RWPE1 (cell line): ENCODE measurements around the gene INPP5J.
A peak's percentile ranks its signal among the peaks of the same experiment; 100 is the strongest.
"Not testable (repeated sequence)": the region's sequence is repeated elsewhere in the genome, so short reads cannot be mapped to it uniquely, and the experiment has no call there.

ENCODE experiments used
- CTCF ChIA-PET: fragments of 350-600 bp; sonication (Branson Sonifier 250); formaldehyde crosslinking; extraction: SDS; loops from one replicate; lab custom pipeline; 2021; lab: Yijun Ruan, JAX
- POLR2A ChIA-PET: fragments of 400-600 bp; formaldehyde crosslinking; extraction: SDS; loops from one replicate; lab custom pipeline; 2020; ENCODE audit warnings: antibody characterized with exemption; ENCODE audit not compliant: low non-redundant PET; lab: Yijun Ruan, JAX
- DNase-seq: peaks from one replicate; pipeline ENCODE4 v3.0.0; 2012; ENCODE audit warnings: low spot score
- H3K27ac ChIP-seq: fragments of 450-650 bp; 2 replicates; pipeline ENCODE4 v1.5.1; 2017
- TF ChIP-seq, protein P1 (sequence below): fragments of 450-650 bp; conservative IDR thresholded peaks from 2 replicates; pipeline ENCODE4 v1.5.1; 2017; ENCODE audit warnings: low read depth, mild to moderate bottlenecking

Gene INPP5J

GRCh38 chr22:31106731-31107177 lies 16.0 kb upstream of the INPP5J start:
- H3K27ac ChIP-seq, result peak overlapping the region; percentile 67
- CTCF ChIA-PET, result interaction anchor here (1.0 kb wide), 1 partner anchor 42 kb away, joined by 4 read pairs; no protein-coding TSS in a partner anchor
- no peak for DNase-seq
- TF ChIP-seq, protein P1, sequence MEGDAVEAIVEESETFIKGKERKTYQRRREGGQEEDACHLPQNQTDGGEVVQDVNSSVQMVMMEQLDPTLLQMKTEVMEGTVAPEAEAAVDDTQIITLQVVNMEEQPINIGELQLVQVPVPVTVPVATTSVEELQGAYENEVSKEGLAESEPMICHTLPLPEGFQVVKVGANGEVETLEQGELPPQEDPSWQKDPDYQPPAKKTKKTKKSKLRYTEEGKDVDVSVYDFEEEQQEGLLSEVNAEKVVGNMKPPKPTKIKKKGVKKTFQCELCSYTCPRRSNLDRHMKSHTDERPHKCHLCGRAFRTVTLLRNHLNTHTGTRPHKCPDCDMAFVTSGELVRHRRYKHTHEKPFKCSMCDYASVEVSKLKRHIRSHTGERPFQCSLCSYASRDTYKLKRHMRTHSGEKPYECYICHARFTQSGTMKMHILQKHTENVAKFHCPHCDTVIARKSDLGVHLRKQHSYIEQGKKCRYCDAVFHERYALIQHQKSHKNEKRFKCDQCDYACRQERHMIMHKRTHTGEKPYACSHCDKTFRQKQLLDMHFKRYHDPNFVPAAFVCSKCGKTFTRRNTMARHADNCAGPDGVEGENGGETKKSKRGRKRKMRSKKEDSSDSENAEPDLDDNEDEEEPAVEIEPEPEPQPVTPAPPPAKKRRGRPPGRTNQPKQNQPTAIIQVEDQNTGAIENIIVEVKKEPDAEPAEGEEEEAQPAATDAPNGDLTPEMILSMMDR, result no peak
- POLR2A ChIA-PET, result no interaction called here

DNA sequence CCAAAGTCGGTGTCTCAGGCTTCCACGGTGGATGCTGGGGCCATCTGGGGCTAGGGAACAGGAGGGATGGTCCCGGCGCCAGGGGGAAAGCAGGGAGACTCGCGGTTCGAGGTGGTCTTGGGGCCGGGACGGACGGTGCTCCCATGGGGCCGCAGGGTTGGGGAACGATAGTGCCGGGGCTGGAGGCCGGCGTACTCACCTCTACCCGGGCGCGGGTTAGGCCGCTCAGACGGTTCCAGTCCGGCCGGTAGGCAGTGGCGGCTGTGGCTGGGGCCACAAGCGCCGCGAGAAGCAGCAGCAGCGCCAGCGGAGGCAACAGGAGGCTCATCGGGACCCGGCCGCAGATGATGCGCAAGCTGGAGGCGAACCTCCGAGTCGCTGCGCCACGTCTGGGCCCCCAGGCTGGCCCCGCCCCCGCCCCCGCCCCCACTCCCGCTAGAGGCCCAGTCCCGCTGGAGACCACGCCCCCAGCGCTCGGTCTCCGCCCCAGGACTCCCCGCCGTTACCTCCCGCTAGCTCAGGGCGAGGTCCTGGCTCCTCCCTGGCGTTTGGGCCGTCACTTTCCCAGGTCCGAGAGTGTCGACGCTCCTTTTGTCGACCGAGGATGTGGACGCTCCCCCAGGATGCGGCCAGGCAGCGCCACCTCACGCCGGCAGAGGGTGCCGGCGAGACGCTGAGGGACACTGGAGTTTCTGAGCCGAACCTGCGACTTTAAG lies 15.4 kb upstream of the INPP5J start, which contains the start of gene SELENOM:
TSS of gene SELENOM (minus strand) at position 391 of the 716 bp plus-strand sequence. CDS start at position 328, 63 bp downstream.
- ChIA-PET CTCF (interaction anchor here (0.6 to 1.0 kb wide), 6 partner anchors 20 to 144 kb away, joined by 3 to 4 read pairs (median 4); no protein-coding TSS in a partner anchor), POLR2A (no interaction called here)
- H3K27ac ChIP-seq, result peak within 1 kb of the TSS; percentile 67
- DNase-seq, result peak; percentile 89
- TF ChIP-seq, protein P1, result peak; percentile 98

DNA sequence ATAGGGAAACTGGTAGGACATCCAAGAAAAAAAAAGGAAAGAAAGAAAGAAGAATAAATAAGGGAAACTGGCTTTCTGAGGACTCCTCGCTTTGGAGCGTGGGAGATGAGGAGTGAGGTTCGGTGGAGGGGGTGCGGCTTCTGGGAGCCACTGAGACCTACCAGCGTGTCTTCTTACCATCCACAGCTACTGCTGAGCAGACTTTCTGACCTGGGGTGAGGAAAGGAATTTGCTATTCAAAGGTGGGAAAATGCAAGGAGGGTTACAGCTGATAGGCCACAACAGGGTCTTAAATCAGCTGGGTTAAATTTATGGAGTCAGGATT lies 14.9 kb upstream of the INPP5J start:
- ChIA-PET POLR2A (no interaction called here), CTCF (interaction anchor here (0.6 to 1.0 kb wide), 6 partner anchors 19 to 323 kb away, joined by 3 to 6 read pairs (median 4); partner anchors contain the start of gene LIMK2)
- TF ChIP-seq, protein P1, result peak; percentile 56
- peak overlapping the region; percentile 67 for H3K27ac ChIP-seq
- no peak for DNase-seq

DNA sequence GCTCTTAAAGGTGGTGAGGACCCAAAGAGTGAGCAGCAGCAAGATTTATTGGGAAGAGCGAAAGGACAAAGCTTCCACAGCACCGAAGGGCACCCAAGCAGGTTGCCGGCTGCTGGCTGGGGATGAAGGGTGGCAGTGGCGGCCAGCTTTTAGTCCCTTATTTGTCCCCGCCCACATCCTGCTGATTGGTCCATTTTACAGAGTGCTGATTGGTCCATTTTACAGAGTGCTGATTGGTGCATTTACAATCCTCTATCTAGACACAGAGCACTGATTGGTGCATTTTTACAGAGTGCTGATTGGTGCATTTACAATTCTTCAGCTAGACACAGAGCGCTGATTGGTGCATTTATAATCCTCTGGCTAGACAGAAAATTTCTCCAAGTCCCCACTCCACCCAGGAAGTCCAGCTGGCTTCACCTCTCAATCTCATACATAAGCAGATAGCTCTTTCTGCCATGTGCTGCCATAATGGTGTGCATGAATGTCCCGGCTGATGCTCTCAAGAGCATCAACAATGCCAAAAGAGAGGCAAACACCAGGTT lies 10.1 kb upstream of the INPP5J start:
- not testable (repeated sequence) for DNase-seq, H3K27ac ChIP-seq
- CTCF ChIA-PET, result interaction anchor here (0.7 kb wide), 1 partner anchor 52 kb away, joined by 4 read pairs; no protein-coding TSS in a partner anchor

DNA sequence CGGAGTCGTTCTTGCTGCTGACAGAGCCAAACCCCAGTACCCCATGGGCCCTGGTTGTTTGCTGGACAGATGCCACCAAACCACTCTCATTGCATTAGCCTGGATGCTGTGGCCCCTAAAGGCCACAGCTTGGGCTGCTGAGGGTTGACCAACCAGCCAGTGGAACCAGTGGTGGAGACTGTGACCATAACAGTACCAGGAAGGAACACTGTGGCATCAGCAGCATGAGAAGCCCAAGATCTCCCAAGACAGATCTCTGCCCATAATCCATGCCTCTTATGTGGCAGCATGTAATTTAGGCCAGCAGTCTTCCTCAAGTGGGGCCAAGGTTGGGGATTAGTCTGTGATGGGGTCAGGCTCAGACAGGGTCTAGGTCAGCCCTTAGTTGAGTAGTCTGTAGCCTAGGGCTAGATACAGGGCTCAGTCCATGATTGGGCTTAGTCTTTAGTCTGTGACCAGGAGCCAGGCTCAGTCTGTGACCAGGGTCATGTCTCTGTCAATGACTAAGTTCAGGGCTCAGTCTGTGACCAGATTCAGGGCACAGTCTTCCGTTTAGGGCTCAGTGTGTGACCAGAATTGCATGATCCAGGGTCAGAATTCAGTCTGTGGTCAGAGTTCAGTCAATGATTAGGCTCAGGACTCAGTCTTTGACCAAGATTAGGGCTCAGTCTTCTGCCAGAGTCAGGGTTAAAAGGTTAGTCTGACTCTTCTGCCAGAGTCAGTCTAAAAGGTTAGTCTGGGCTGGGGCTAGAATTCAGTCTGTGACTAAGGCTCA lies 4.5 kb upstream of the INPP5J start:
- DNase-seq, result no peak
- ChIA-PET CTCF (no interaction called here), POLR2A (no interaction called here)
- TF ChIP-seq, protein P1, result no peak
- no peak overlapping the region for H3K27ac ChIP-seq

More for the DNA sequence above, 10.1 kb upstream of the INPP5J start:
- POLR2A ChIA-PET, result not testable (repeated sequence)

GRCh38 chr22:31119026-31119717 lies 3.6 kb upstream of the INPP5J start:
- ChIA-PET CTCF (no interaction called here), POLR2A (no interaction called here)
- no peak overlapping the region for H3K27ac ChIP-seq
- TF ChIP-seq, protein P1, result no peak
- DNase-seq, result no peak
